ENCODE measurements around the gene MMD2.
"Not testable (repeated sequence)": the region's sequence is repeated elsewhere in the genome, so short reads cannot be mapped to it uniquely, and the experiment has no call there.

Gene MMD2, protein sequence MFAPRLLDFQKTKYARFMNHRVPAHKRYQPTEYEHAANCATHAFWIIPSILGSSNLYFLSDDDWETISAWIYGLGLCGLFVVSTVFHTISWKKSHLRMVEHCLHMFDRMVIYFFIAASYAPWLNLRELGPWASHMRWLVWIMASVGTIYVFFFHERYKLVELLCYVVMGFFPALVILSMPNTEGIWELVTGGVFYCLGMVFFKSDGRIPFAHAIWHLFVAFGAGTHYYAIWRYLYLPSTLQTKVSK

DNA sequence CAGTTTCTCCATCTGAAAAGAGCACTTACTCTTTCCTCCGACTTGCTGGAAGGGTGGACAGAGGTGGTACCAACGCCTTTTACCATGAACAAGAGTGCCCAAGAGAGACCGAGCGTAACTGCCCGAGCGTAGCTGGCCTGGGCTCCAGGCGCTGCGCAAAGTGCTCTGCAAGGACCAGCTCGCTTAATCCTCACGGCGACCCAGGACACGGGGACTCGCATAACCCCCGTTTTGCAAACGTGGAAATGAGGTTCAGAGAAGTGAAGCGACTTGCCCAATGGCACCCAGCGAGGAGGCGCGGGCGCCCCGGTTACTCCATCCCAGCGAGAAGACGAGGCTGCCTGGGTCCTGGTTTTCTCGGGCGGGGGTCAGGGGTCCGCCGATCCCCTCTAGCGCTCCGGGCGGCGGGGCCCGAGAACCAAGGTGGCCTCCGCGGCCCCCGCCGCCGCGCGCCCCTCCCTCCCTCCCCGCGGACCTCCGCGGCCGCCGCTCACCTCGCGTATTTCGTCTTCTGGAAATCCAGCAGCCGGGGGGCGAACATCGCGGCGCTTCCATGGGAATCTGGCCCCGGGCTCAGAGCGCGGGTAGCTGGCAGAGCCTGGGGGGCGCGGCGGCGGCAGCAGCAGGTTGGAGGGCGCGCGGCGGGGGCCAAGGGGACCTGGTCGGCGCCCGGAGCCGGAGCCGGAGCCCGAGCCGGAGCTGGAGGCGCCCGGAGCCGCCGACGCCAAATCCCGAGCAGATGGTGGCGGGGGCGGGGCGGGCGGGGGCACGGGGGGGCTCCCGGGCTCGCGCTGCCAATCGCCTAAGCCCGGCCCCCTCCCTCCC lies at the start of gene MMD2:
MMD2 (minus strand) TSS at position 711 of the 825 bp plus-strand sequence; CDS start at position 541, 170 bp downstream.
- DNase-seq (ENCODE audit: low read depth in 2 of 2) = no peak

DNA sequence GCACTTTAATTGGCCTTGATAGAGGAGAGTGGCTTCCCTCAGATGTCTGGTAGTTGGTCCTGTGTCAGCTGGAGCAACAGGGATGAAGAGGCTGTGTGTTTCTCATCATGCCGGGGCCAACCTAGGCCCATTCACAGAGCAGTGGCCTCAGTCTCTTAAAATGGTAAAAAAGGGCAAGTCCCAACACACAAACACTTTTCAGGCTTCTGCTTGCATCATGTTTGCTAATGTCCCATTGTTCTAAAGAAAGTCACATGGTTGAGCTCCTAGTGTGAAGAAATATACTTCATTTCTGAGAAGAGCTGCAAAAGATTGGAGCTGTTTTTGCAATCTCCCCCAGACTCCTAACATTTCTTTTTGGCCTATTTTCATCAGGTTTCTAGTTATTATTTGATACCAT lies 46.1 kb upstream of the MMD2 start:
- DNase-seq (ENCODE audit: low read depth in 2 of 2) = no peak

DNA sequence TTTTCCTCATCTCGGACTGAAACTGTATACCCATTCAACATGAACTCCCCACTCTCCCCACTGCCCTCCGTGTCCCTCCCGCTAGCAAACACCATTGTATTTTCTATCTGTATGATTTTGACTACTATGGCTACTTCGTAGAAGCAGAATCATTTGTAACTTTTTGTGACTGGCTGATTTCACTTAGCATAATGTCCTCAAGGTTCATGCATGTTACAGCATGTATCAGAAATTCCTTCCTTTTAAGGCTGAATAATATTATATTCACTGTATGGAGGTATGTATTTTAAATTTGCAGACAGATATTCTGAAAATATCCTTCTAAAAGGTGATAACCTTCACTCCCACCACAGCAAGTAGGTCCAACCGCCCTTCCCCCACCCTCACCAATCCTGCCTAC lies 42.9 kb upstream of the MMD2 start:
- DNase-seq (ENCODE audit: low read depth in 2 of 2) = no peak

DNA sequence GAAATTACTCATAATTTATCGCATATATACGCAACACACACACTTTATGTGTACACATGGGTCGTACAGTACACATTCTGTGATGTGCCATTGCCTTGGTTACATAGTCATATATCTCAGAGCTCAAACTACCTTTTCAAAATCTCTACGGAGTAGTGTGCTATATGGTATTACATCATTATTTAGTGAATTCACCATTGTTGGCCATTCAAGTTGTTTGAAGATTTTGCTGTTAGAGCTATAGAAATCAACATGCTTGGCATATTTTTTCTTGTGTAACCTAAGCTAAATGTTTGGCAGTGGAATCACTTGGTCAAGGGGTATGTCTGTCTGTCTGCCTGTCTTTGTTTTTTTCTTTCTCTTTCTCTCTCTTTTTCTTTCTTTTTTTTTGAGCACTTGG lies 42.0 kb upstream of the MMD2 start:
- no peak for DNase-seq (ENCODE audit: low read depth in 2 of 2)

DNA sequence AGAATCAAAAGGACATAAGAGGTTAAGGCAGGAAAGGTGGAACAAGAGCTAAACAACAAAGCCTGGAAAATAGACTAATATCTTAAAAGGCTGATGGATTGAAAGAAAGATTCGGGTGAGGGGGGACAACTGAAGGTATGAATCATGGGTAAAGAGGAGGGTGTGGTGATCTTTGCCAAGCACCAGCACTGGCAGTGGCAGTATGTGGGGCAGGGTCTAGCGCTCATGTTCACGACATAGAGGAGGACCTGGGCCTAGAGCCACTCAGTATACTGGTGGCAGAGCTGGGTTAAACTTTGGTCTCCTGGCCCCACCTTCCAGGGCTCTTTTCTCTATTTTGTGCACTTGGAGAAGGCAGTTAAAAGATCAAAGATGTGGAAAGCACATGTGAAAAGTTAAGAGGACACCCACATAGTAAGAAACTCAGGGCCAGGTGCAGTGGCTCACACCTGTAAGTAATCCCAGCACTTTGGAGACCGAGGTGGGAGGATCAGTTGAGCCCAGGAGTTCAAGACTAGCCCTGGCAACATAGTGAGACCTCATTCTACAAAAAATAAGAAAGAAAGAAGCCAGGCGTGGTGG lies 40.5 kb upstream of the MMD2 start:
- DNase-seq (ENCODE audit: low read depth in 2 of 2) = no peak

DNA sequence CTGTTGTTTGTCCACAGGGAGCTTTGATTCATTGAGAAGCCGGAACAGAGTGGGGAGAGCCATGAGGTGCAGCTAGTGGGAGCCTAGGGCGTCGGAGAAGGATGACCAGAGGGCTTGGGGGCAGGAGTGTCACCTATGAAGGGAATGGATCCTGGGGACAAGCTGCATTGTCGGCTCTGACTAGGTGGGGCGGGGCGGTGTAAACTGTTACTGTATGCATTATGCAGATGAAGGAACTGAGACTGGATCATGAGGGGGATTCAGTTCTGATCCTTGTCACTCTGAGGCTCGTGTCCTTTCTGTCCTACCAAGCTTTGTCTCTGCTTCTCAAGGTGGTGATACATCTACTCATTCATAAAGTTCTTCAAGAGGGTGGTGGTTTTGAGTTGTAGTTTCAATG lies 39.9 kb upstream of the MMD2 start:
- DNase-seq (ENCODE audit: low read depth in 2 of 2) = no peak

DNA sequence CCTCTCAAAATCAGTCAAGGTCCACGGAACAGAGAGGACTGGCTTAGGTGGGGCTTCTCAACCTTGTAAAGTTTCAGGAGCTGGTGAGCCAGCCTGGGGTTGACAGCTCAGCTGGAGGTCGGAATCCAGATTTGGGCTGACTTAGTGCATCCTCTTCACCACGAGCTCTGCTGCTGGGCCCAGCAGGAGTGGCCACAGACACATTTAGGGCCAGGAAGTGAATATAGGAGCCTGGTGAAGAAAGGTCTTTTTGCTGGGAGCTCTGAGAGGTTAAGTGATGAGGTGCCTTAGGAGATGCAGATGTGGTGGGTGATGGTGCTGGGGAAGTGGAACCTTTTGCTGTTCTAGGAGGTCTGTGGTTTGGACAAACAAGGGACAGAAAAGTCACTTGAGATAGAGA lies 39.3 kb upstream of the MMD2 start:
- no peak for DNase-seq (ENCODE audit: low read depth in 2 of 2)

DNA sequence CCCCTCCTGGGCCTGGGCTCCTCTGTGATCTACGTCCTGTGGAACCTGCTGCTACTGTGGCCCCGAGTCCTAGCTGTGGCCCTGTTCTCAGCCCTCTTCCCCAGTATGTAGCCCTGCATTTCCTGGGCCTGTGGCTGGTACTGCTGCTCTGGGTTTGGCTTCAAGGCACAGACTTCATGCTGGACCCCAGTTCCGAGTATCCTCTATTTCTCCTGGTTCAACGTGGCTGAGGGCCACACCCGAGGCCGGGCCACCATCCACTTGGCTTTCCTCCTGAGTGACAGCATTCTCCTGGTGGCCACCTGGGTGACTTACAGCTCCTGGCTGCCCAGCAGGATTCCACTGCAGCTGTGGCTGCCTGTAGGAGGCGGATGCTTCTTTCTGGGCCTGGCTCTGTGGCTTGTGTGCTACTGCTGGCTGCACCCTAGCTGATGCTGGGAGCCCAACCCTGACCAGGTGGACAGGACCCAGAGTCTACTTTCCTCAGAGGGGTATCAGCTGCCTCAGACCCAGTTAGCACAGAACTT lies 37.8 kb upstream of the MMD2 start:
- DNase-seq (ENCODE audit: low read depth in 2 of 2) = no peak

DNA sequence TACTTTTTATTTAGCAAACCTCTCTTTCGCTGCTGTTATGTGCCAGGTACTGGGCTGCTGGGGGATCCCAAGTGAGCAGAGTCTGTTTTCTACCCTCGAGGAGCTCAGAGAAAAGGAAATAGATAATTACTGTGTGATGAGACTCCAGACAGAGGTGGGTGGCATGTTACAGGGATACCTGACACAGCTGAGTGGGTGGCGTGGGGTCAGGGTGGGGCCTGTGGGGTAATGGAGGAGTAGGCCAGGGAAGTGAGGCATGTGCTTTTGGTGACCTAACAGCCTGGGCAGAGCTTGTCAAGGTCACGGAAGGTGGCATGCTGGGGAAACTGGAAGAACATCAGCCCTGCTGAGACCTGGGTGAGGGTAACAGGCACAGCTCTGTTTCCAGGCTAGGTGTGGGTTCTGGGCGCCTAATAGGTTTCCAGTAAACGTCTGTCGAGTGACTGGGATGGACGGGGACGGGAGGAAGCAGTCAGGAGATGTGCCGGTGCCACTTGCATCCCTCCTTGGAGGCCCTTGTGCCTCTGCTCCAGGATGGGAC lies 36.5 kb upstream of the MMD2 start:
- no peak for DNase-seq (ENCODE audit: low read depth in 2 of 2)

DNA sequence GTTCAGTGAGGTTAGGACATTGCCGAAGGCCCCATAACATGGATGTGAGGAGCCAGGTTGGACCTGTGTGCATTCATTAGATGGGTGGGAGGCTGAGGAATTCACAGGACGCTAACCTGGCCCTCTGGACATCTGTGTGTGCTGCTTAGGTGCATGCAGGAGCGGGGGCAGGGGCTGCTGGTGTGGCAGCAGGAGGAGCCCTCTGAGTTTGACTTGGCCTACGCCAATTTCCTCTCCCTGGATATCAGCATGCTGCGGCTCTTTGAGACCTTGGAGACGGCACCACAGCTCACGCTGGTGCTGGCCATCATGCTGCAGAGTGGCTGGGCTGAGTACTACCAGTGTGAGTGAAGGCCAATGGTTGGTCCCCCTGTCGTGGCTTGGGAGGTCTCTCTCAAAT lies 34.5 kb upstream of the MMD2 start:
- no peak for DNase-seq (ENCODE audit: low read depth in 2 of 2)

DNA sequence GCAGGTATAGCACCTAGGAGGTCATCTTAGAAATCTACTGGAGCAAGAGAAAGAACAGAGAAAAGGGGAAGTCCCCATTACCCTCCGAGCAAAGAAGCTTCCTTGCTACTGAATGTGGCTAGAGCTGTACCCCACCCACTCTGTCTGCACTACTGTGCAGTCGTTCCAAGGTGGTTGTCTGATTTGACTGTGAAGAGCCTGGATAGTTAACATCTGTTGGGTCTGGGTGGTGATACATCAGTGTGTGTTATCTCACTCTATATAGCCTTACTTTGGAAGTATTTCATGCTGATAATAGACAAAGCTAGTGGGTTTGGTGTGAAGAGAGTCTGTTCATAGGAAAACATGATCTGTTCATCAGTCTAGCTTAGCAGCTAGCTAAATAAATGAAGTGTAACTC lies 23.8 kb upstream of the MMD2 start:
- not testable (repeated sequence) for DNase-seq (ENCODE audit: low read depth in 2 of 2)

DNA sequence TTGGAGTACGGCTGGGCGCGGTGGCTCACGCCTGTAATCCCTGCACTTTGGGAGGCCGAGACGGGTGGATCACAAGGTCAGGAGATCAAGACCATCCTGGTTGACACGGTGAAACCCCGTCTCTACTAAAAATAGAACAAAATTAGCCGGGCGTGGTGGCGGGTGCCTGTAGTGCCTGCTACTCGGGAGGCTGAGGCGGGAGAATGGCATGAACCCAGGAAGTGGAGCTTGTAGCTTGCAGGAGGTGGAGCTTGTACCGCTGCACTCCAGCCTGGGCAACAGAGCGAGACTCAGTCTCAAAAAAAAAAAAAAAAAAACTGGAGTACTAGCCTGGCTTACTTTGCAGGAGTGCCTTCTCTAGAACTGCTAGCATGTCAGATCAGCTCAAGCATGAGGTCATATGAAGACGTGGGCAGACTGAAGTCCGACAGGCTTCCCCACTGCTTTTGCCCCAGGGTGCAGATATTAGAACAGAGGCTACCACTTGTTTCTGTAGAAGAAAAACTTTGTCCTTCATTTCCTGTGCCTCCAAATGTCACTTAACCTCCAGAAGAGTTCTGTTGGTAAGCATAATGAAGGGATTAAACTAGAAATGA lies 22.4 kb upstream of the MMD2 start:
- DNase-seq (ENCODE audit: low read depth in 2 of 2) = not testable (repeated sequence)

DNA sequence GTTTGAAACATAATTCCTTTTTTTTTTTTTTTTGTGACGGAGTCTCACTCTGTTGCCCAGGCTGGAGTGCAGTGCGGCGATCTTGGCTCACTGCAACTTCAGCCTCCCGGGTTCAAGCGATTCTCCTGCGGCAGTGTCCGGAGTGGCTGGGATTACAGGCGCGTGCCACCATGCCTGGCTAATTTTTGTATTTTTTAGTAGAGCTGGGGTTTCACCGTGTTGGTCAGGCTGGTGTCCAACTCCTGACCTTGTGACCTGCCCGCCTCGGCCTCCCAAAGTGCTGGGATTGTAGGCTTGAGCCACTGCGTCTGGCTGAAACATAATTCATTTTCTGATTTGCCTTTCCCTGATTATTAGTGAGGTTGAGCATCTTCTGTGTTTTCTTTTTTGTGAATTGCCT lies 16.6 kb upstream of the MMD2 start:
- DNase-seq (ENCODE audit: low read depth in 2 of 2) = not testable (repeated sequence)

DNA sequence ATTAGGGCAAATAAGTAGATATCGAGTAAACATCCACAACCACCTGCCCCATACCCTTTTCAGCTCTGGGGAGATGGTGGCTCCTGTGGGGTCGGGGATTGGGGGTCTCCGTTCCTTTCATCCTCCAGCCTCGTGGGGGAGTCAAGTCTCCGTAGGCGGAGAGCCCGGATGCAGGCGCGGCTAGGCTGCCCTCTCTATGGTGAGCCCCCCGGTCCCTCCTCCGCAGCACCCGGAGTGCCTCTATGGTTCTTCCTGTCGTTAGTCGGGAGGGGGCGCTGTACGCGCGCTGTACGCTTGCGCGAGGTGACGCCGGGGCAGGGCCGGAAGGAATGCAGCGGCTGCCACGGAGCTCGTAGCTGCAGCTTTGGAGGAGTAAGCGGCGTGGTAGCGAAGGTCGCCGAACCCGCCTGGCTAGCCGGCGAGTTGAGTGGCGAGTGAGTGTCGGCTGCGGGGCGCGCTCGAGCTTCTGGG lies 14.8 kb upstream of the MMD2 start:
- DNase-seq (ENCODE audit: low read depth in 2 of 2) = peak; percentile 87

DNA sequence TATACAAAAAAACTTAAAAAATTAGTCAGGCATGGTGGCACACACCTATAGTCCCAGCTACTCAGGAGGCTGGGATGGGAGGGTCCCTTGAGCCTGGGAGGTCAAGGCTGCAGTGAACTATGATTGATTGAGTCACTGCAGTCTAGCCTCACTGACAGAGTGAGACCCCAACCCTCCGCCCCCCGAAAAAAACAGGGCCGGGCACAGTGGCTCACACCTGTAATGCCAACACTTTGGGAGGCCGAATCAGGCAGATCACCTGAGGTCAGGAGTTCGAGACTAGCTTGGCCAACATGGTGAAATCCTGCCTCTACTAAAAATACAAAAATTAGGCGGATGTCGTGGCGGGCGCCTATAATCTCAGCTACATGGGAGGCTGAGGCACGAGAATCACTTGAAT lies 13.5 kb upstream of the MMD2 start:
- DNase-seq (ENCODE audit: low read depth in 2 of 2) = not testable (repeated sequence)

DNA sequence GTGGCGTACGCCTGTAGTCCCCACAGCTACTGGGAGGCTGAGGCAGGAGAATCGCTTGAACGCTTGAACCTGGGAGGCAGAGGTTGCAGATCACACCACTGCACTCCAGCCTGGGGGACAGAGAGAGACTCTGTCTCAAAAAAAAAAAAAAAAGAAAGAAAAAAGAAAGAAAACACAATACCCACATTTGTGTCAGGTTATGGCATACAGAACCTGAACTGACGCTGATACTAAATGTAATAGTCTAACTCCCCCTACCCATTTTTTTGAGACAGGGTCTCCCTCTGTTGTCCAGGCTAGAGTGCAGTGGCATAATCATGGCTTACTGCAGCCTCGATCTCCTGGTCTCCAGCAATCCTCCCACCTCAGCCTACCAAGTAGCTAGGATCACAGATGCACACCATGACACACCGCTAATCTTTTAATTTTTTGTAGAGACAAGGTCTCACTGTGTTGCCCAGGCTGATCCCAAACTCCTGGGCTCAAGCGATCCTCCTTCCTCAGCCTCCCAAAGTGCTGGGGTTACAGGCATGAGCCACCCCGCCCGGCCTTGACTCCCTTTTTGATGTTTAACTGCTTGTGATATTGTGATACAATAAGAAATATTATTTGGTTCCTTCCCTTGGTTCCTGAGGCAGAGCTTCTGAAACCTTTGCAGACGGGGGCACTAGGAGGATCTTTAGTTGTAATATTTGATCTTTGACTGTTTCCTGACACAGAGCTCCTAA lies 6.5 kb upstream of the MMD2 start:
- DNase-seq (ENCODE audit: low read depth in 2 of 2) = no peak

DNA sequence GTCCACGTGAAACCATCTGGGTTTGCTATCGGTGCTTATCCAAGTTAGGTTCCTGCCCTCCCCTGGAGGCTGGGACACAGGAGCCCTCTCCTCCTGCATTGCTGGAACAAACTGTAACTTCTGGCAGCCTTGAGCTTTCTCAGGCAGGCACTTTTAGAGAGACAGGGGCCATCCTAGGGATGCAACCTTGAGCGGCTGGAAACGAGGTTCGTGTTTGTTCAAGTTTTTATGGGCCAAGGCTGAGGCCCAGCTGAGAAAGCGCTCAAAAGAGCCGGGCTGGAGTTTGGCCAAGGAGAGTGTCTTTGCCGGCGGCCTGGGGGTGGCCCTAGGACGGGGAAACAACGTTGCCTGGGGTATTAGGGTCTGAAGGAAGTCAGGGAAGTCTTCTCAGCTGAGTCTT lies 5.5 kb upstream of the MMD2 start:
- DNase-seq (ENCODE audit: low read depth in 2 of 2) = no peak

DNA sequence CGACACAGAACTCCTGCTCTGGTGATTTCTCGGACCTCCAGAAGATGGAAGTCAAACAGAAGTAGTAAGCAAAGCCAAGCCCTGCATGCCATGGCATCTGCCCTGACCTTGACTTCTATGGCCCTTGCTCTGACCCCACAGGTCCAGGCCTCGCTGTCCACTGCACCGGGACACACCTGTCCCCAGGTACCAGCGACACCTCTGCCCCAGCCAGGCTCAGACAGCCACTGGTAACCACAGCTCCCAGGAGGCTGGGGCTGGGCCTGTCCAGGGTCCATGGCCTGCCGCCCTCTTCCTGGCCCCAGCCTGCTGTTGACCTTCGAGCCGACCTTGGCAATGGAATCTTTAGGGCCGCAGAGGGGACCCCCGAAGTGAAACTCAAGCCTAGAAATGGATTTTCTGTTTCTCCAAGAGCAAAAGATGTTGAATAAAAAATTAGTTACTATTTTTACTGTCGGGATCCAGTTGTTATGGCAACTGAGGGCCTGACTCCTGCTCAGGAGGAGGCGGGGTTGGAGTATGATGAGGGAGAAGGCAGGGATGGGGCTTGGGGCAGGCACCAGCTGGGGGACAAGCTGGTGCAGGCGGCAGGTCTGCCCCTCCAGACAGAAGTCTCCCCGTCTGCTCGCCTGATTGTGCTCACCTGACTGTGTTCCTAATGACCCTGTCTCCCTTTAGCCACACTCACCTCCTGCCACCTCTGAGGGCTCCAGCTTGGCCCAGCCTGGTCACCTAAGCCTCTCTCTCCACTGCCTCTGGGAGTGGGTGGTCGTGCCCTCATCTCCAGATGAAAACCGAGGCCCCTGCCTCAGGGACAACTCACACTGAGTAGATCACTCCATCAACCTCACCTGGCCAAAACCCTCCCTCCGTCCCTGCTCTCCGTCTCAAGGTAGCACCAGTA lies 4.1 kb upstream of the MMD2 start:
- DNase-seq (ENCODE audit: low read depth in 2 of 2) = no peak

DNA sequence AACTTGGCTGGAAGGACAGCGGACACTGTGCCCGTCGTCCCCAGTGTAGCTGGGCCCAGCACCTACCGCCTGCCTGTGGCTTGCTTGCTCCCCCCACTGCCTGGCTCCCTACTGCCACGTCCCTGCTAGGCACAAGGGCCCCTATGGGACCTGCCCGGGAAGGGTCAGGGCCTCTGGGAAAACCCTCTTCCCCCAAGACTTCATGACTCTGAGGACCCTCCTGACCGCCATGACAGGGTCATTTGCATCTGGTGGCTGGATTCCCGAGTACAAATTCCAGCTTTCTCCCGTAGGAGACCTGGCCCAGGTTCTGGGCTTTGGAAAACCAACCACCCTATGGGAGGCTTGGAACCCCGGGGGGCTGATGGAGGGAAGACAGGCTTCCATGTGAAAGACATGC lies 1.4 kb upstream of the MMD2 start:
- no peak for DNase-seq (ENCODE audit: low read depth in 2 of 2)

DNA sequence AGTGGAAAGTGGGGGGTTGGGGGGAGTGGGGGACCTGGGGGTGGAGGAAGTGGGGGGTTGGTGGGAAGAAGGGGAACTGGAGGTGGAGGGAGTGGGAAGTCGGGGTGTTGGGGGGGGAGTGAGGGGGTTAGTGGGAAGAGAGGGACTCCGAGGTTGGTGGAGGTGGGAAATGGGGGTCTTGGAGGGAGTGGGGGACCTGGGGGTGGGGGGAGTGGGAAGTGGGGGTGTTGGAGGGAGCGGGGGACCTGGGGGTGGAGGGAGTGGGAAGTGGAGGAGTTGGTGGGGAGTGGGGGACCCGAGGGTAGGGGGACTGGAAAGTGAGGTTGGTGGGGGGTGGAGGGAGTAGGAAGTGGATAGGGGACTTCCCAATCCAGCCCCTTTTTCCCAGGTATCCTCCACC lies 906 bp upstream of the MMD2 start:
- no peak for DNase-seq (ENCODE audit: low read depth in 2 of 2)
